ENCODE results near the gene HAL.

- TF ChIP-seq POLR2AphosphoS5 (IDR thresholded peaks at IDR 0.05; ENCODE audit: low read depth, low read length) (no peak), REST (IDR thresholded peaks at IDR 0.05; ENCODE audit: insufficient read depth in 1 of 2, low read depth in 2 of 2, low read length in 2 of 2) (no peak), SIN3A (IDR thresholded peaks at IDR 0.05; ENCODE audit: borderline replicate concordance, insufficient read depth, low read length) (no peak), TAF1 (IDR thresholded peaks at IDR 0.05; ENCODE audit: borderline replicate concordance, insufficient read depth, low read length) (no peak)
Measured at GRCh38 chr12:95994476-95994875, 1.7 kb downstream of the HAL start.
